GM12878 (cell line): ENCODE results near the gene TMEM223. TPM values are rescaled to one million over a fixed set of nuclear protein-coding genes. Genes with fewer than 3 reads are reported as not detected.

ENCODE experiments used
- CBX3 ChIP-seq: fragments of 200-600 bp; sonication (generic); IDR thresholded peaks from 2 replicates; pipeline ENCODE4 v1.6.1; 2016; ENCODE audit warnings: low read depth, borderline replicate concordance
- CBX5 ChIP-seq: sonication (generic); IDR thresholded peaks from 2 replicates; pipeline ENCODE4 v1.6.1; 2016; ENCODE audit warnings: low read depth, moderate library complexity, mild to moderate bottlenecking, inconsistent platforms
- CHD4 ChIP-seq: fragments of 200-600 bp; sonication (generic); IDR thresholded peaks from 2 replicates; pipeline ENCODE4 v1.6.1; 2016; ENCODE audit warnings: mild to moderate bottlenecking
- FOXM1 ChIP-seq: IDR thresholded peaks from 2 replicates; pipeline ENCODE4 v1.6.1; 2012; ENCODE audit warnings: low read depth, mild to moderate bottlenecking, inconsistent platforms, low read length, moderate library complexity
- HDAC6 ChIP-seq: fragments of 200-600 bp; sonication (generic); IDR thresholded peaks from one replicate; pipeline ENCODE4 v1.8.0; 2017; ENCODE audit warnings: antibody characterized with exemption; ENCODE audit not compliant: unreplicated experiment
- NFYB ChIP-seq: IDR thresholded peaks from 2 replicates; pipeline ENCODE4 v1.6.1; 2011; ENCODE audit warnings: low read depth, mild to moderate bottlenecking, low read length, improper control_type of control experiment, moderate library complexity; ENCODE audit not compliant: insufficient read depth
- PAX5 ChIP-seq: IDR thresholded peaks from 2 replicates; pipeline ENCODE4 v1.6.1; 2011; ENCODE audit warnings: low read depth, low read length, borderline replicate concordance
- REST ChIP-seq: IDR thresholded peaks from 2 replicates; pipeline ENCODE4 v1.6.1; 2012; ENCODE audit warnings: mild to moderate bottlenecking, low read depth, low read length
- STAT1 ChIP-seq: fragments of 450-650 bp; conservative IDR thresholded peaks from 2 replicates; pipeline ENCODE4 v1.6.1; 2014; ENCODE audit warnings: antibody characterized with exemption, mild to moderate bottlenecking
- USF1 ChIP-seq: IDR thresholded peaks from 2 replicates; pipeline ENCODE4 v1.6.1; 2011; ENCODE audit warnings: borderline replicate concordance, low read depth, mild to moderate bottlenecking, moderate library complexity, mixed read lengths, low read length; ENCODE audit not compliant: insufficient read depth; ENCODE audit errors: extremely low read length
- ZNF384 ChIP-seq: IDR thresholded peaks from 2 replicates; pipeline ENCODE4 v1.6.1; 2012; ENCODE audit warnings: low read depth, mild to moderate bottlenecking, low read length, improper control_type of control experiment, borderline replicate concordance
- ZNF592 ChIP-seq: fragments of 450-650 bp; IDR thresholded peaks from 2 replicates; pipeline ENCODE4 v1.6.1; 2017; ENCODE audit warnings: mild to moderate bottlenecking, moderate library complexity
- ZNF687 ChIP-seq: fragments of 450-650 bp; IDR thresholded peaks from 2 replicates; pipeline ENCODE4 v1.6.1; 2017; ENCODE audit warnings: mild to moderate bottlenecking, moderate library complexity
- polyA plus RNA-seq, 11 experiments: library from polyadenylated mRNA; depleted of rRNA in 4 of 11; unstranded in 6 of 11; stranded (reverse) in 5 of 11; fragments of >200 nt; fragmentation: Nextera tagmentation in 4 of 11; fragmentation: Illumina TruSeq in 1 of 11; extraction: Ambion mirVana in 4 of 11; extraction: Trizol in 1 of 11; gene quantifications; 1 replicate in 1 of 11; 2 replicates in 10 of 11; pipeline versions ENCODE4 v1.2.1 to v1.2.3, GENCODE V29; 2011 to 2016; ENCODE audit warnings: inconsistent platforms in 2 of 11, missing spikeins in 2 of 11, low read depth in 1 of 11
- total RNA-seq, 4 experiments: library from RNA; depleted of rRNA in 3 of 4; stranded (reverse); fragments of >200 nt in 3 of 4; fragmentation: Illumina TruSeq in 1 of 4; extraction: Trizol in 1 of 4; gene quantifications; 2 replicates each; pipeline versions ENCODE4 v1.2.1 to v1.2.3, GENCODE V29; 2013 to 2021

The TMEM223 gene
- total and polyA plus RNA-seq, 10 of the 15 experiments (the other 5 are each of a cell fraction or from before 2014, with no cell fraction given): 5.3 to 33.2 (median 14.0) TPM

GRCh38 chr11:62771144-62772021 is 20.4 kb downstream of the TMEM223 start, which contains the start of gene TAF6L (continued):
- peak; percentile 66 for TF ChIP-seq ZNF687
- TF ChIP-seq ZNF592: 0 out of 2 replicates have a peak, but pooled peaks have one; percentile 24
- TF ChIP-seq HDAC6: no peak
- TF ChIP-seq CHD4: no peak
- TF ChIP-seq USF1: peak; percentile 91
- no peak for TF ChIP-seq FOXM1
- TF ChIP-seq CBX5: no peak
- peak; percentile 77; the same call in 1 of the 2 replicates for TF ChIP-seq PAX5
- TF ChIP-seq NFYB: peak; percentile 69; the same call in 1 of the 2 replicates
- TF ChIP-seq STAT1: 0 out of 2 replicates have a peak, but pooled peaks have one; percentile 45
- no peak for TF ChIP-seq REST
- TF ChIP-seq ZNF384: no peak
- no peak for TF ChIP-seq CBX3
